Activated CD8-positive, alpha-beta memory T cell treated with anti-CD3 and anti-CD28 coated beads, Interleukin-2, amount 50 U/mL, for 24 hours (primary cell): ENCODE measurements around the gene GID4.
A peak's percentile ranks its signal among the peaks of the same experiment; 100 is the strongest.

Experiments
- DNase-seq: peaks from one replicate; pipeline ENCODE4 v3.0.0-alpha.2; 2020; ENCODE audit errors: extremely low read depth

GID4 gene

DNA sequence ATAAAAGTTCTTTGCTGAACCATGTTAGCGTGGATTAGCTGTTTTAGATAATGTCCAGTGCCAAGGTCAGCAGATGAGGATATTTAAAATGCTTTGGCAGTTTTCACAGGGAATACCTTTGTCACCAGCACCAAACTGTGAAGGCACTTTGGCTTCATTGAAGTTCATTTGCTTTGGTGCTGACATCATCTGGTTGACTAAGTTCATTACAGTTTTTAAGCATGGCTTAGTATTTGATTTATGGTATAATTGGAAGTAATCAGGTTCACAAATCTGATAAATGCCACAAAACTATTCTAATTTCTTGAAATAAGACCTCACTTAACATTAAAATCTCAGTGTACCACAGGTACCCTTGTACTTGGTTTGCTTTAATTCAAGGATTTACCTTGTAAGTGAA lies 4.3 kb downstream of the GID4 start:
- no peak for DNase-seq

DNA sequence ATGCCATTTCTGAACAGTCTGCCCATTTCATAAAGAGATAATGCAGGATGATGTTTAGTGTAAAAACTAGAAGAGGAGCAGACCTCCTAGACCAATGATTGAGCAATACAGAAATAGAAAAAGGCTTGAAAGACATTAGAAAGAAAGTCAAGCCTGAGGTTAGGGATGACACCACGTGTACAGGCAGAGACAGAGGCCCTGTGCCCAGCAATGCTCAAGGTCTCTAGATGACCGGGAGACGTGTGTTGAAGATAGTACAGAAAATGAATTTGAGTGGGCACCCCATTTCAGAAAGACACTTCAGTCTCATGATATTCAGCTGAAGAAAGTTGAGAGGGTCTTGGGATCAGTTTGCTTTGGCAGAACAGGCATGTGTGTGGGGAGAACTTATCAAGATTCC lies 5.4 kb downstream of the GID4 start:
- no peak for DNase-seq

DNA sequence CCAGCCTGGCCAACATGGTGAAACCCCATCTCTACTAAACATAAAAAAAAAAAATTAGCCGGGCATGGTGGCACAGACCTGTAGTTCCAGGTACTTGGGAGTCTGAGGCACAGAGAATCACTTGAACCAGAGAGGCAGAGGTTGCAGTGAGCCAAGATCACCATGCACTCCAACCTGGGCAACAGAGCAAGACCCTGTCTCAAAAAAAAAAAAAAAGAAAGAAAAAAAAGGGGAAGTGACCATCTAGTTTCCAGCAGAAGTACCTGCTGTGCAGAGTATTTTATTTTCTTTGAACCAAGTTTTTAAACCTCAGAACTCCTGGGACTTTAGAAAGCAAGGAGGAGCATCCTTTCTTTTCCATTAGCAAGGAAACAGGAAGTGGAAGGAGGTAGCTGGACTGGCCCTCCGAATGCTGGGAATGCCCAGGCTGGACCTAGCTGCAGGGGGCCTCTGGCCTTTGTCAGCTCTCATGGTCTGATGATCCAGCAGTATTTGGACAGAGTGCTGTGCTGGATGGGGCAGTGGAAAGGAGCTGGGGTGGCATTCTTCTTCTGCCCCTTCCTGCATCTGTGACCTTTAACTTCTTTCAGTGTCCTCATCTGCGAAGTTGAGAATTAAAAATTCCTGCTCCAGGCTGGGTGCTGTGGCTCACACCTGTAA lies 6.6 kb downstream of the GID4 start:
- DNase-seq: no peak

DNA sequence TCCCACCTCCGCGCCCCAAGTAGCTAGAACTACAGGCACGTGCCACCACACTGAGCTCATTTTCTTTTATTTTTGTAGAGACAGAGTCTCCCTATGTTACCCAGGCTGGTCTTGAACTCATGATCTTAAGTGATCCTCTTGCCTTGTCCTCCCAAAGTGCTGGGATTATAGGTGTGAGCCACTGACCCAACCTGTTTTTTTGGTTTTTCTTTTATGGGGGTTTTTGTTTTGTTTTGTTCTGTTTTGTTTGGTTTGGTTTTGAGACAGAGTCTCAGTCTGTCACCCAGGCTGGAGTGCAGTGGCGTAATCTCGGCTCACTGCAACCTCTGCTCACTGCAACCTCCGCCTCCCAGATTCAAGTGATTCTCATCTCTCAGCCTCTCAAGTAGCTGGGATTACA lies 16.4 kb downstream of the GID4 start:
- no peak for DNase-seq

GRCh38 chr17:18056214-18056613 lies 17.0 kb downstream of the GID4 start:
- no peak for DNase-seq

GRCh38 chr17:18059283-18059682 lies 20.1 kb downstream of the GID4 start:
- DNase-seq: no peak

DNA sequence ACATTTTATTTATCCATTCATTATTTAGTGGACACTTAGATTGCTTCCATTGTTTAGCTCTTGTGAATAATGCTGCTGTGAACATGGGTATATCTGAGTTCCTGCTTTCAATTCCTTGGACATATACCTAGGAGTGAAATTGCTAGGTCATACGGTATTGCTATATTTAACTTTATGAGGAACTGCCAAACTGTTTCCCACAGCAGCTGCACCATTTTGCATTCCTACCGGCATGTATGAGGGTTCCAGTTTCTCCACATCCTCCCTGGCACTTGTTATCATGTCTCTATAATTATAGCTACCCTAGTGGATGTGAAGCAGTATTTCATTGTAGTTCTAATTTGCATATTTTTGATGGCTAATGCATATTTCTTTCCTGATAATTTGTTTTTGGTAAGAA lies 24.8 kb downstream of the GID4 start:
- DNase-seq: no peak

DNA sequence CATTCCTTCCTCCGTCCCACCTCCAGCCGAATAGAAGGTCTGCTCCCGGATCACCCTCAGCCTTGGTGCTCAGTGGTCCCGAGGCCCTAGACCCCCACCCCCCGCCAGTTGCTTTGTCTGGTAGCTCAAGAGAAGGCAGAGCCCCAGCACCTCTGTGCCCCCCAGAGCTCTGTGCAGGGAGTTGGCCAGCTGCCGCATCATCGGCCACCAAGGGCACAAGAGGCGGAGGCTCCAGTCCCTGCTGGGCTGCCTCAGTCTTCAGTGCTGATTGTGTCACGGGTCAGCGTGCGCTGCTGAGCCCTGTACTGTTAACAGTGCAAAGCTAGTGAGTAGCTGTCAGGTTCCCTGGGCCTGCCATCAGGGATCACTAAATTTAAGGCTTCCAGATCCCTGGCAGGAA lies 26.3 kb downstream of the GID4 start:
- DNase-seq: no peak

- DNase-seq: no peak
Observed at GRCh38 chr17:18066866-18067265, 27.7 kb downstream of the GID4 start.

GRCh38 chr17:18069101-18069500 lies 29.9 kb downstream of the GID4 start:
- DNase-seq: no peak

GRCh38 chr17:18070861-18071340 lies 31.7 kb downstream of the GID4 start:
- no peak for DNase-seq

GRCh38 chr17:18071751-18072150 lies 32.5 kb downstream of the GID4 start:
- DNase-seq: no peak

- DNase-seq: no peak
Observed at GRCh38 chr17:18074566-18075272, 35.5 kb downstream of the GID4 start.

- DNase-seq: no peak
Observed at GRCh38 chr17:18076936-18077335, 37.7 kb downstream of the GID4 start.

DNA sequence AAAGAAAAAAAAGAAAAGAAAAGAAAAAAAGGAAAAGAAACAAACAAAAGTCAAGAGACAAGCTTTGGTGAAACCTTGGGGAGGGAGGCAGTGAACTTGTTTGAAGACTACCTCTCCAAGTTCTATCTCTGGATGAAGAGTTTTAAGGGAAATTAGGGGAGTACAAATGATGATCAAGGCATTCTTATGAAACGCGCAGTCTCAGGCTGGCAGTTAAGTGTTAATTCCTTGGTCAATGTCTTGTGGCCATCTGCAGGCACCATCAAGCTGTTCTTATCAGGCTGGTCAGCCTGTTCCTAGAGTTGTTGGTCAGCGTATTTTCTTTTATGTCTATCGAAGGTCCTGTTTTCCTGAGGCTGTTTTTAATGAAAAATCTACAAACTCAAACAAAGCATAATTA lies 40.3 kb downstream of the GID4 start:
- no peak for DNase-seq

DNA sequence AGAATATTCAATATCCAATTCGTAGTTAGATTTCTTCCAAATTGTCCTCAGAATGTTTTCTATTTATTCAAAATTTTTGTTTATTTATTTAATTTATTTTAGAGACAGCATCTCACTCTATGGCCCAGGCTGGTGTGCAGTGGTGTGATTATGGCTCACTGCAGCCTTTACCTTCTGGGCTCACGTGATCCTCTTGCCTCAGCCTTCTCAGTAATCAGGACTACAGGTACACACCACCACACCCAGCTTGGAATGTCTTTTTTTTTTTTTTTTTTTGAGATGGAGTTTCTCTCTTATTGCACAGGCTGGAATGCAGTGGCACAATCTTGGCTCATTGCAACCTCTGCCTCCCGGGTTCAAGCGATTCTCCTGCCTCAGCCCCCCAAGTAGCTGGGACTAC lies 45.0 kb downstream of the GID4 start:
- no peak for DNase-seq

DNA sequence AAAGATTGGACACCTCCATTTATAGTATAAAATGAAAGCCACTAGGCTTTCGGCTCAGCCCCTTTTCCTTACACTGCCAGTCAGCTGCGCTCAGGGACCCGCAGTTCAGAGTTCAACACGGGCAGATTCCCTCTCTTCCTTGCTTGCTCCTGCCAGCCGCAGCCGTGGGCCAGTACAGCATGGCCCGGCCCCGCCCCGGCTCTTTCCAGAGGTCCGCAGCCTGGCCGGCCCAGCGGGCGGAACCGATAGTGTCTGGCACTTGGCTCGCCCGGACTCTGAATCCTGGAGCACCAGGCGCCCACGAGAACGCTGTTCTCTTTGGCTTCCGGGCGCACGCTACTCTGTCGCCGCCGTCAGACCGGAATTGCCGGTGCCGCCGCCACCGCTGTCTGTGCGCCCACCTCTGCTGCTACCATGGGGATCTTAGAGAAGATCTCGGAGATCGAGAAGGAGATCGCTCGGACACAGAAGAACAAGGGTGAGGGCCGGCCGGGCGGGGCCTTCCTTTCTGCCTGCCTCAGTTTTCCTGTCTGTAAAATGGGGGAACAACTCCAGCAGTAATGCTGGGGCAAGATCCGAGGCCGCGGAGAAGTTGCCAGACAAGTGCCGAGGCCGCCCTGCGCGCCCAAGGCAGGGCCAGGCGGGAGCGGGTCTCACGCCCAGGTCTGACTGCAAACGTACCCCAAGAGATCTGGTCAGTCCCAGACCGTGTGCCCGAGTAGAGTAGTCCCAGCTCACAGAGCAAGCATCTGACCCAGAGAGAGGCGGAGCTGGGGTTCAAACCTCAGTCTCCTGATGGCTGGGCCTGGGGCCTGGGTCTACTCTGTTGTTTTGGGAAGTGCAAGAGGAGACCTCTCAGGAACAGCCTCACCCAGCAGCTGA lies 48.6 kb downstream of the GID4 start, which contains the start of gene DRG2:
Gene DRG2 (plus strand): TSS at position 339 of the 882 bp plus-strand sequence. CDS start 76 bp downstream, at position 415.
- peak; percentile 75 for DNase-seq

DNA sequence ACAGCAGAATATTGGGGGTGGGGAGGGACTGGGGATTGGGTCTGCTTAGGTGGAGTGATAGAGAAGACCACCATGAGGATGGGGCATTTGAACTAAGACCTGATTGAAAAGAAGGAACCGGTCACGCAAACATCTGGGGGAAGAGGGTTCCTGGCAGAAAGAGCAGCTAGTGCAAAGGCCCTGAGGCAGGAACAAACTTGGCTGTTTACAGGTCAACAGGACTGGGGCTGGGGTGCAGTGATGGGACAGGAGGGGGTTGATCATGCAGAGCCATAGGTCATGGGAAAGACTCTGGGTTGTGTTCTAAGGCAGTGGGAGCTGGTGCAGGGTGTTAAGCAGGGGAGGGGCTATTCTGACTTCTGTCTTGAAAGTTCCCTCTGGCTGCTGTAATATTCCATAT lies 50.4 kb downstream of the GID4 start:
- DNase-seq: no peak

DNA sequence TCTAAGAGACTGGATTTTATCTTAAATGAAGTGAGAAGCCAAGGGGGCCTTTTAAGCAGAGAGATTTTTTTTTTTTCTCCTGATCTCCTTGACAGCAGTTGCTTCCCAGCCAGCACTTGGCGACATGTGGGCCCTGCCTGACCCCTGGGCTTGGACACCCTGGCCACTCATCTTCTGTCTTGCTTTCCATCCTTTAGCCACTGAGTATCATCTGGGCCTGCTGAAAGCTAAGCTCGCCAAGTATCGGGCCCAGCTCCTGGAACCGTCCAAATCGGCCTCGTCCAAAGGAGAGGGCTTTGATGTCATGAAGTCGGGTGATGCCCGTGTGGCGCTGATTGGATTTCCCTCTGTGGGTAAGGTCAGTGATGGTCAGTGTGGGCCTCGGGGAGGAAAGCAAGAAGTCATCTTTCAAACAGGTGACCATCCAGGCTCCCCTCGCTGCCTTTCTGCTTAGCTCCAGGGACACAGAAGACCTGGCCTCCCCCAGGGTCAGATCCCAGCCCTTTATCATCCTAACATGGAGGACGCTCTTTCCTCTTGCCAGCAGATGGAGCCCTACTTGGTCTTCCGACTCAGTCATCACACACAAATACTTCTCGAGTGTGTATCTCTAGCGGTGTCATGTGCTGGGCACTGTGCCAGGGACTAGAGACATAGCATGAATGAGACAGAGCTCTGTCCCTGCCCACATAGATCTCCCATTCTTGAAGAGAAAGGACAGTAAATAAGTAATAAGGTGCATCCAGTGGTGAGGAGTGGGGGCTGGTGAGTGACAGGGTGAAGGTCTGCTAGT lies 54.6 kb downstream of the GID4 start:
- no peak for DNase-seq

GRCh38 chr17:18094409-18094807 lies 55.2 kb downstream of the GID4 start:
- DNase-seq: no peak

DNA sequence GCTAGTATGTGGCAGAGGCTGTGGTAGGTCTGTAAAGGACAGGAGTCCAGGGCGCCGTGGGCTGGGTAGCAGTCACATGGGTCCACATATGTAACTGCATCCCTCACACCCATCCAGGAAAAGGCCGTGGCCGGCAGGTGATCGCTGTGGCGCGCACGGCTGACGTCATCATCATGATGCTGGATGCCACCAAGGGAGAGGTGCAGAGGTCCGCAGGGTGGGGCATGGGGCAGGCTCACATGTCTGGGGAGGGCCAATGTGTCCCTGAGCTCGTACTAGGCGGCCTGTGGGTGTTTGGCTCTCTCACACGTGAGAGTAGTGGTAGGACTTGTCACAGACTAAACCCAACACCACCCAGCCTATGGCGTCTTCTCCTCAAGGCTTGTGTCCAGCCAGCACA lies 60.3 kb downstream of the GID4 start:
- DNase-seq: no peak

DNA sequence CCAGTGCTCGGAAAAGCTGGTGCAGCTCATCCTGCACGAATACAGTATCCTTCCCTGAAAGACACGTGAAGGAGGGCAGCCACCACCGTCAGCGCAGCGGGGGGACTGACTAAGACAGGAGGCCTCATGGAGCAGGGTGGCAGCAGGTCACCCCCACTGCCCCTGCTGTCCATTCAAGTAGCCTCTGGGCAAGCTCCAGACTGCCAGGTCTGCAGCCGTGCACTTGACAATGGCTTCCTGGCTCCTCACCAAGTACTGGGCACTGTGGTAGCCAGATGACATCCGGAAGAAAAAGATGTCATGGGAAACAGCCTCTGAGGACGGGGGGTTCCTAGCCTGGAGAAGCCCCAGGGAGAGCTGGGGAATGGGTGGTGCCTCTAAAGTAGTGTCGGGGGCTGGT lies 61.4 kb downstream of the GID4 start:
- no peak for DNase-seq
